ENCODE results near the gene P2RY2. TPM values are rescaled to one million over a fixed set of nuclear protein-coding genes. Genes with fewer than 3 reads are reported as not detected.
A peak's percentile ranks its signal among the peaks of the same experiment; 100 is the strongest.

The P2RY2 gene
- polyA plus RNA-seq, 1 donor: 4.8 TPM

DNA sequence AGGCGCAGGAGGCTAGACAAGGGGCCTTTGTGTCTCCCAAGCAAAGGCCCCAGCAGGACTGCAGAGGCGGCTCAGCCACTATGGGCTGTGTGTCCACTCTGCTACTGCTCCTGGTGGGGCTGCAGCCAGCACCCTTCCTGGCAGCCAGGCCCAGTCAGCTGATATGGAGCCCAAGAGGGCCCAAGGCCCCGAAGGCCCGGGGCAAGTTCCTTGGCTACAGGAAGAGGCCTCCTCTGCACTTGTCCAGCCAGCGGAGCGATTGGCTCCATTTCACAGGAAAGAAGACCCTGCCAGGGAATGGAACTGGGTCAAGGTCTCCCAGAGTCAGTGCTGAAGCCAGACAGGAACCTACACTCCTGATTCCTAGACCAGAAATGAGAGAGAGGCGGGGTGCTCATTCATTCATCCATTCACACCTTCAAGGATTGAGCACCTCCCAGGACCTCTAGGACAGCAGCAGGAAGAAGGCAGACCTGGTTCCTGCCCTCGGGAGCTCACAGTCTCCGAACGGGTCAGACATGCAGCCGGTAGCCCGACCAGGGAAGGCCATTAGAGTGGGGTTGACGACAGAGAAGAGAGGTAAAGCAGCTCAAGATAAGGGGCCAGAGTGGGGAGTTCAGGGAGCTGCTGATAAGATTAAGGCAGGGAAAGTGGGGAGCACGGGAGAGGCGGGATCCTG, 811 bp upstream of the P2RY2 start:
- peaks cover 27% of the 10 kb centered on the region for H3K4me1 ChIP-seq (ENCODE audit: control insufficient read depth, insufficient read depth, low read length)
- no peak for DNase-seq
- H3K4me3 ChIP-seq (ENCODE audit: low read length): peak overlapping the region; percentile 57
- WGBS (ENCODE audit: insufficient coverage, low lambda C conversion rate): no CpG with 5 or more reads among the region's 15 CpGs
- H3K9me3 ChIP-seq (ENCODE audit: control insufficient read depth, low read depth, low read length): no peaks in the 10 kb centered on the region
- peak overlapping the region; percentile 63 for H3K27ac ChIP-seq (ENCODE audit: low read length)
- H3K27me3 ChIP-seq (ENCODE audit: control insufficient read depth, insufficient read depth, low read length): peaks cover 17% of the 10 kb centered on the region
- no peaks in the 10 kb centered on the region for H3K36me3 ChIP-seq (ENCODE audit: control insufficient read depth, insufficient read depth, low read length)

DNA sequence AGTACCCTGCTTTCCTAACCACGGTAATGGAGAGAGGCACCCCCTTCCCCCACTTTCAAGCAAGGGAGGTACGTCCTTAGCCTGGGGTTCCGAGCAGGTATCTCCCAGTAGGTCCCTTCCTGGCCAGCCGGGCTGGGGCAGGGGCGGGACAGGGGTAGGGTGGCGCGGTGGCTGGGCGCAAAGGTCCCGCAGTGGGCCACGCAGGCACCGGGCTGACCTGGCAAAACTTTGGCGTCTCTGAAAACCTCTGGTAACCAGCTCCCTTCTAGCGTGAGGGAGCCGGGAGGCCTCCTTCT, 323 bp upstream of the P2RY2 start:
- Histone ChIP-seq H3K27ac (ENCODE audit: low read length) (peak overlapping the region; percentile 63), H3K4me1 (ENCODE audit: control insufficient read depth, insufficient read depth, low read length) (peaks cover 27% of the 10 kb centered on the region), H3K36me3 (ENCODE audit: control insufficient read depth, insufficient read depth, low read length) (no peaks in the 10 kb centered on the region), H3K9me3 (ENCODE audit: control insufficient read depth, low read depth, low read length) (no peaks in the 10 kb centered on the region), H3K4me3 (ENCODE audit: low read length) (peak overlapping the region; percentile 57), H3K27me3 (ENCODE audit: control insufficient read depth, insufficient read depth, low read length) (peaks cover 17% of the 10 kb centered on the region)
- no CpG with 5 or more reads among the region's 14 CpGs for WGBS (ENCODE audit: insufficient coverage, low lambda C conversion rate)
- DNase-seq: no peak

DNA sequence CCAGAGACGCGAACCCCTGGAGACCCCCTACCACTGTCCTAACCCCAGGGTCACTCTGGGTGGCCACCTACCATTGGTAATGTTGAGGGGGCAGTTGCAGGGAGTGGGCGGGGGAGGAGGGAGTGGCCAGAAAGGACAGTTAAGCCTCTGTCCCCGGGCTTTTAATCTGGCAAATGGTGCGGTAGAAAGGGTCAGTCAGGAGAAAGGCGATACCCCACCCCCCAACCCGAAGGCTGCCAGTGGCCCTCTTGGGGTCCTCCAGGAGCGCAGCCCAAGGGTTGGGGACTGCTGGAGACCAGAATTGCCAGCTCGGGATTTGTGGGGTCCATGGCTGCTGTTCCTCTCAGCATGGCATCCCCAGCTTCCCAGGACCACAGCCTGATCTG, 742 bp downstream of the P2RY2 start:
- no peak for DNase-seq
- Histone ChIP-seq H3K4me1 (ENCODE audit: control insufficient read depth, insufficient read depth, low read length) (peaks cover 27% of the 10 kb centered on the region), H3K9me3 (ENCODE audit: control insufficient read depth, low read depth, low read length) (no peaks in the 10 kb centered on the region), H3K36me3 (ENCODE audit: control insufficient read depth, insufficient read depth, low read length) (no peaks in the 10 kb centered on the region), H3K4me3 (ENCODE audit: low read length) (peak overlapping the region; percentile 57), H3K27ac (ENCODE audit: low read length) (peak overlapping the region; percentile 63), H3K27me3 (ENCODE audit: control insufficient read depth, insufficient read depth, low read length) (peaks cover 17% of the 10 kb centered on the region)
- no CpG with 5 or more reads among the region's 9 CpGs for WGBS (ENCODE audit: insufficient coverage, low lambda C conversion rate)

DNA sequence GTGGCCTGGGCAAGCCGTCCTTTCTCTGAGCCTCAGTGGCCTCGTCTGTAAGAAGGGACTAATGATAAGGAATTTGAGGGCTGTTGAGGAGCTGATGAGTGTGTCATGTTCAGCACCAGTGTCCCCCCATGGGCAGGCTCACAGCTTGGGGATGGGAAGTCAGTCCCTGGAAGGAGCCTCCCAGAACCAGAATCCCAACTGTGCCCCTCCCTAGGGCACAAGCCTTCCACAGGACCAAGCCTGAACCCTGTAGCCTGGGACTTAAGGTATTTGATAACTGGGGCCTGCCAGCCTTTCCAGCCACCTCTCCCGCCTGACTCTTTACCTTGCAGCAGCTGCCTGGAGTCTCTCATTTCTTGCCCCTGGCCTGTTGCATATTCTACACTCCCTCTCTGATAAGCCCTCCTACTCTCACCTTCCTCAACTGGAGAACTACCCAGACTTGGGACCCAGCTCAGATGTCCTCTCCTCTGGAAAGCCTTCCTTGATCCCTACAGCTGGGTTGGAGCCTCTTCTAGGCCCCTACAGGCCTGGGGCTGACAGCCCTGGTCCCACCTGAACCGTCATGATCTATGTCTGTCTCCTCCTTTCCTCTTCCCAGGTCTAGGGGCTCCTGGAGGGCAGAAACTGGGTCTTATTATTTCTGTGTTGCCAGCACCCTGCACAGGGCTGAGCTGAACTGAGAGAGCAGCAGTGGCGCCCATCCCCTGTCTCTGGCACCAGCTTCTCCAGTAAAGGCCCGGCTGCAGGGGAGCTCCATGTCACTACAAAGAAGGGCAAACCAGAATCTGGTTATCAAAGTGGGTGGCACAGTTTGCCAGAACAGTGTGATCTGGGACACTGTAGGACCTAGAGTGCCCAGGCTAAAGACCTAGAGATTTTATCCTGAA, 1.6 kb downstream of the P2RY2 start:
- Histone ChIP-seq H3K4me1 (ENCODE audit: control insufficient read depth, insufficient read depth, low read length) (peaks cover 27% of the 10 kb centered on the region), H3K27me3 (ENCODE audit: control insufficient read depth, insufficient read depth, low read length) (peaks cover 17% of the 10 kb centered on the region), H3K36me3 (ENCODE audit: control insufficient read depth, insufficient read depth, low read length) (no peaks in the 10 kb centered on the region), H3K27ac (ENCODE audit: low read length) (no peak overlapping the region), H3K4me3 (ENCODE audit: low read length) (peak overlapping the region; percentile 57), H3K9me3 (ENCODE audit: control insufficient read depth, low read depth, low read length) (no peaks in the 10 kb centered on the region)
- no peak for DNase-seq
- WGBS (ENCODE audit: insufficient coverage, low lambda C conversion rate): no CpG with 5 or more reads among the region's 6 CpGs

DNA sequence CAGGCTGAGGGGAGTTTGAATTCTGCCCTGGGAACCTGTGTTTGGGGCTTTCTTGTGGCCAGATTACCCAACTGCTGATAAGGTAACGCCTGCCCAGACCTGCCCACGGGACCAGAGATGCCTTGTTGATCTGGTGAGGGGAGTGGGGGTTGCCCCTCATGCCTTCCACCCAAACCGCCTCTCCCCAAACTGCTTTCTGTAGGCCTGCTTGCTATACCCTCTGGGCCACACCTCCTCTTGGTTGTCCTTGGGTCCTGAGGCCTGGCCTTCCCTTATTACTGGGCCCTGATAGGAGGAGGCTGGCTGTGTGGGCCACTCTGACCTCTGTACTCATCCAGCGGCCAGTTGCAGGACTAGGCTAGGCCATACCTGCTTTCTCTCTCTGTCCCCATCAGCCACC, 3.4 kb downstream of the P2RY2 start:
- WGBS (ENCODE audit: insufficient coverage, low lambda C conversion rate): no CpG with 5 or more reads among the region's 4 CpGs
- H3K27ac ChIP-seq (ENCODE audit: low read length): no peak overlapping the region
- no peak overlapping the region for H3K4me3 ChIP-seq (ENCODE audit: low read length)
- H3K9me3 ChIP-seq (ENCODE audit: control insufficient read depth, low read depth, low read length): no peaks in the 10 kb centered on the region
- H3K36me3 ChIP-seq (ENCODE audit: control insufficient read depth, insufficient read depth, low read length): no peaks in the 10 kb centered on the region
- peaks cover 17% of the 10 kb centered on the region for H3K27me3 ChIP-seq (ENCODE audit: control insufficient read depth, insufficient read depth, low read length)
- peaks cover 27% of the 10 kb centered on the region for H3K4me1 ChIP-seq (ENCODE audit: control insufficient read depth, insufficient read depth, low read length)
- DNase-seq: no peak

DNA sequence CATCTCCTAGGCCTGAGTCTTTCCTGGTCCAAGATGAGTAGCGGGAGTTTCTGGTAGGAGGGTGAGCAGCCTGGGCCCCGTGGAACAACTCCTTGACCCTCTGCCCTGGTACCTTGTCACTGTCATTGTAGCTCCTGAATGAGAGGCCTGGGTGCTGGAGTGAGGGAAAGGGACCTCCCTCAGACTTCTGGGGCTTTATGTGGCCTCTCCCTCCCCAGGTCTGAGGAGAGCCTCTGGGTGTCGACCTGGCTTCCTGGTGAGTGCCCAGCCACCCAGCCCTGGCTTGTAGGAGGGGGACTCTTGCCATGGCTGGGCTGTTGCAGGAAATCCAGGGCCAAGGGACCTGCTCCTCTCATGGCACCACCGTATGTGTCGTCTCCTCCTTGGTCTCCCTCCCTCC, 3.9 kb downstream of the P2RY2 start:
- 100% methylated on average over 2 of the region's 5 CpGs for WGBS (ENCODE audit: insufficient coverage, low lambda C conversion rate)
- Histone ChIP-seq H3K4me3 (ENCODE audit: low read length) (no peak overlapping the region), H3K9me3 (ENCODE audit: control insufficient read depth, low read depth, low read length) (no peaks in the 10 kb centered on the region), H3K27ac (ENCODE audit: low read length) (no peak overlapping the region), H3K4me1 (ENCODE audit: control insufficient read depth, insufficient read depth, low read length) (peaks cover 24% of the 10 kb centered on the region), H3K36me3 (ENCODE audit: control insufficient read depth, insufficient read depth, low read length) (no peaks in the 10 kb centered on the region), H3K27me3 (ENCODE audit: control insufficient read depth, insufficient read depth, low read length) (peaks cover 17% of the 10 kb centered on the region)
- DNase-seq: no peak

DNA sequence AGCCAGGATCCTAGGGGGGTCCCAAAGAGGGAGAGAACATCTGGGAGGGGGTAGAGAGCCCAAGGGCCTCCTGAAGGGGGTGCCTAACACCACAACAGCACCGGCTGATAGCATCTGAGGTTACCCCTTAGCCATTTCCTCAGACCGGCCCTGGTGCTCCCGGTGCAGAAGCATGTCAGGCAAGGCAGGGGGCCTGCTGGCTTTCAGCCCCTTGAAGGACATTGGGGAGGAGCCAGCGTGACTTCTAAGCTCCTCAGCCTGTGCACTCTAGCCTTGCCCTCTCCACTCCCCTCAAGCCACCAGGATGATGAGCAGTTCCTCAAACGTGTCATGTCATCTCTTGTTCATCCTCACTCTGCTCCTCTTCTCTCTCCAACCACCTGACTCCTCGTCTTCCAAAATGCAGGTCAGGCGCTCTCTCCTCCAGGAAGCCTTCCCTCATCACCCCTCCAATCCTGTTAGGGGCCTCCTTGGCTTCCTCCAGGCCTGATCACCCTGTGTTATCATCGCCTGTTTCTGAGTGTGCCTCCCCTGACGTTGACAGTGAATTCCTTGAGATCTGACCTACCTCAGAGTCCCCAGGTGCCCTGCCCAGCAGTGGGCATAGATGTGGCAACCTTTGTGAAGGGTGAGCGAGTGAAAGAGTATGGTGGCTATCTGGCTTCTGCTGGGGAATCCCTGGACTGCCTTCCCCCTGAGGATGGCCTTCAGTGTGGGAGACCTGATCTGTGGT, 6.1 kb downstream of the P2RY2 start:
- Histone ChIP-seq H3K27me3 (ENCODE audit: control insufficient read depth, insufficient read depth, low read length) (peaks cover 4% of the 10 kb centered on the region), H3K36me3 (ENCODE audit: control insufficient read depth, insufficient read depth, low read length) (no peaks in the 10 kb centered on the region), H3K4me3 (ENCODE audit: low read length) (no peak overlapping the region), H3K27ac (ENCODE audit: low read length) (no peak overlapping the region), H3K4me1 (ENCODE audit: control insufficient read depth, insufficient read depth, low read length) (peaks cover 21% of the 10 kb centered on the region), H3K9me3 (ENCODE audit: control insufficient read depth, low read depth, low read length) (no peaks in the 10 kb centered on the region)
- no peak for DNase-seq
- 92% methylated on average over 3 of the region's 10 CpGs for WGBS (ENCODE audit: insufficient coverage, low lambda C conversion rate)

DNA sequence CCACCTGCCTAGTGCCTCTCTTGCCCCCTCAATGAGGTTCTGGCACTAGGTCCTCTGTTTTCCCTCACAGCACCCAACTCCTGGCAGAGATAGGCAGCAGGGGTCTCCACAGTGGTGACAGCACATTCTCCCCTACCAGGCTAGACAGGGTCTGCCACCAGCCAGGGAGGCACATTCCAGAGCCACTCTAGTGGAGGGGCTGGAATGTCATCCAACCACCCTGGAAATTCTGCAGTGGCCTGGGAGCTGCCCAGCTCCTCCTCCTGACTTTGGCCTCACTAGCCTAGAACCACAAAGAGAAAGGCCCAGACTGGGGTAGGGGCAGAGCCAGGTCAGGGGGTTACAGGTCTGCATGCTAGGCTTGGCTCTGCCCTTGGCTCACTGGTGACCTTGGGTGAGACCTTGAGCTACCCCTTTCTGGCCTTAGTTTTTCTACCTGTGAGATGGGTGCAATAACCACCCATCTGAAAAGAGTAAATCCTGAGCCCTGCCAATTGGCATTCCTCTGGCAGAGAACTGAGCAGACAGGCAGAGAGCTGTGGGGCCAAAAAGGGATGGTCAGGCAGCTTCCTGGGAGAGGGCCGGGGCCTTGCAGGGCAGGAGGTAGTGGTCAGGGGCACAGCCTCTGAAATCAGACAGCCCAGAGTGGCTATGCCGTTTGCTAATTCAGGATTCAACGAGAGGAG, 7.1 kb downstream of the P2RY2 start:
- Histone ChIP-seq H3K4me3 (ENCODE audit: low read length) (no peak overlapping the region), H3K36me3 (ENCODE audit: control insufficient read depth, insufficient read depth, low read length) (peaks cover 3% of the 10 kb centered on the region), H3K9me3 (ENCODE audit: control insufficient read depth, low read depth, low read length) (no peaks in the 10 kb centered on the region), H3K4me1 (ENCODE audit: control insufficient read depth, insufficient read depth, low read length) (peaks cover 15% of the 10 kb centered on the region), H3K27me3 (ENCODE audit: control insufficient read depth, insufficient read depth, low read length) (no peaks in the 10 kb centered on the region), H3K27ac (ENCODE audit: low read length) (no peak overlapping the region)
- WGBS (ENCODE audit: insufficient coverage, low lambda C conversion rate): no CpG with 5 or more reads among the region's 3 CpGs
- no peak for DNase-seq

DNA sequence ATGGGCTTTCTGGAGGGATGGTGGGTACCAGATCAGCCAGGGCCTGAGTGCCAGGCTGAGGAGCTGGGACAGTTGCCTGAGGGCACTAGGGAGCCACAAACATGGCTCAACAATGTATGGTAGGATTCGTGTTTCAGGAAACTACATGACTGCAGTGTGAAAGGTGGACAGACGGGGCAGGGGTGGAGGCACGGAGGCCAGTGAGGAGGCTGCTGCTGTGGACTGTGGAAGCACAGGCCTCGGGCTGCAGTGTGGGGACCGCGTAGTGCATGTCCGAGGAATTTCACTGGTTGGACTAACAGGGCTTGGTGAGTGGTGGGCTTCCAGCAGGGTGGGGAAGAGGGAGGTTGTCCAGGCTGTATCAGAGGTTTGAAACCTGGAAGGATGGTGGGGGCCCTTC, 7.8 kb downstream of the P2RY2 start:
- H3K9me3 ChIP-seq (ENCODE audit: control insufficient read depth, low read depth, low read length): no peaks in the 10 kb centered on the region
- H3K27me3 ChIP-seq (ENCODE audit: control insufficient read depth, insufficient read depth, low read length): no peaks in the 10 kb centered on the region
- no CpG with 5 or more reads among the region's 7 CpGs for WGBS (ENCODE audit: insufficient coverage, low lambda C conversion rate)
- no peak overlapping the region for H3K4me3 ChIP-seq (ENCODE audit: low read length)
- H3K27ac ChIP-seq (ENCODE audit: low read length): no peak overlapping the region
- peaks cover 15% of the 10 kb centered on the region for H3K4me1 ChIP-seq (ENCODE audit: control insufficient read depth, insufficient read depth, low read length)
- DNase-seq: no peak
- H3K36me3 ChIP-seq (ENCODE audit: control insufficient read depth, insufficient read depth, low read length): peaks cover 3% of the 10 kb centered on the region
